ENCODE measurements around the gene CLMP. TPM values are rescaled to one million over a fixed set of nuclear protein-coding genes. Genes with fewer than 3 reads are reported as not detected.
A peak's percentile ranks its signal among the peaks of the same experiment; 100 is the strongest.

CLMP gene
- total RNA-seq, 1 experiment from 2014 or later, result 5.4 TPM

GRCh38 chr11:123161376-123162030 is 33.5 kb downstream of the CLMP start:
- DNase-seq, result no peak
- no TSS peak for BruUV-seq (replicated peaks)
- intact Hi-C loops (cut with micrococcal nuclease; ENCODE audit: unreplicated experiment), result no loop called here
- H3K4me2 ChIP-seq, result no peak overlapping the region
- CTCF ChIA-PET, result no interaction called here
- H2AFZ ChIP-seq, result no peak overlapping the region
- no peaks in the 10 kb centered on the region for H3K79me2 ChIP-seq (ENCODE audit: low read depth)
- no peaks in the 10 kb centered on the region for H3K9me3 ChIP-seq (ENCODE audit: insufficient read depth, low read depth)
- no peaks in the 10 kb centered on the region for H3K27me3 ChIP-seq (ENCODE audit: insufficient read depth, low read depth)
- peaks cover 35% of the 10 kb centered on the region for H3K4me1 ChIP-seq (replicated peaks; ENCODE audit: insufficient read depth)
- H3K4me3 ChIP-seq, result no peak overlapping the region
- H3K27ac ChIP-seq, result 0 out of 2 replicates have a peak overlapping the region, but pooled peaks have one; percentile 36
- H4K20me1 ChIP-seq (ENCODE audit: insufficient read depth), result no peaks in the 10 kb centered on the region
- no peak for TF ChIP-seq EZH2 (IDR thresholded peaks at IDR 0.05; ENCODE audit: low read depth)
- TF ChIP-seq CTCF (conservative IDR thresholded peaks at IDR 0.05), result no peak
- peaks cover 12% of the 10 kb centered on the region; the same call in 1 of the 2 replicates for H3F3A ChIP-seq (ENCODE audit: insufficient read depth, low read depth)
- no peaks in the 10 kb centered on the region for H3K9me2 ChIP-seq (ENCODE audit: insufficient read depth)
- POLR2A ChIA-PET (ENCODE audit: unreplicated experiment), result no interaction called here
- no peaks in the 10 kb centered on the region for H3K36me3 ChIP-seq (ENCODE audit: low read depth)

DNA sequence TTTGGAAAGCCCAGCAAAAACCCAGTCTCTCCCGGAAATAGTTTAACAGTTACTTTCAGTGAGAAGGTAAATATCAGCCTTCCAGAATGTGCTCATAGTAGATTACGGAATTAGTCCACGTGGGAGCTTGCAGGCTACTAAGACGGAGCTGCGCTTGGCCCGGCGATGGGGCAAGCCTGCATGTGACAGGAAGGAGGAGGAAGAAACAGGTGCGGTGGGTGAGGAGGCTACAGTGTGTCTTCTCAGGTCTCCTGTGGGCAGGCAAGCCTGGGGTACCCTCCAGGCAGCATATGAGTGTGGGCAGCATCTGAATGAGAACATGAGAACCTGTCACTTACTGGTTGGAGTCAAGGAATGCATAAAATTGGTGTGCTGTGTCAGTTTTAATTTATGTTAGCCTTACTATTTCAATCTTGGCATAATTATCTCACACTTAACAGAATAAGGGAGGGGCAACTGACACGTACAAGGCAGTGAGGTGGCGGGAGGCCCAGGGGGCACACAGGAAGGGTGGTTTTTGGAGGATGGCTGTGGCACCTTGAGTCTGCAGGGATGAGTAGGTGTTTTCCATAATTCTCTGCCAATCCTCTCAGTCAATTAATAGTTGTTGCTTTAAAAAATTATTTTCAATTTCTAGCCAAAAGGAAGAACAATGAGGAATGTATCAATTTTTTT is 35.7 kb downstream of the CLMP start:
- Histone ChIP-seq H3K27ac (peak overlapping the region; percentile 66), H3F3A (ENCODE audit: insufficient read depth, low read depth) (peaks cover 12% of the 10 kb centered on the region; the same call in 1 of the 2 replicates), H3K36me3 (ENCODE audit: low read depth) (no peaks in the 10 kb centered on the region), H2AFZ (no peak overlapping the region), H3K79me2 (ENCODE audit: low read depth) (no peaks in the 10 kb centered on the region), H3K4me2 (peak overlapping the region; percentile 46), H3K9me2 (ENCODE audit: insufficient read depth) (no peaks in the 10 kb centered on the region), H4K20me1 (ENCODE audit: insufficient read depth) (no peaks in the 10 kb centered on the region), H3K9me3 (ENCODE audit: insufficient read depth, low read depth) (no peaks in the 10 kb centered on the region), H3K27me3 (ENCODE audit: insufficient read depth, low read depth) (no peaks in the 10 kb centered on the region), H3K4me3 (no peak overlapping the region), H3K4me1 (replicated peaks; ENCODE audit: insufficient read depth) (peaks cover 35% of the 10 kb centered on the region)
- TF ChIP-seq EZH2 (IDR thresholded peaks at IDR 0.05; ENCODE audit: low read depth) (no peak), CTCF (conservative IDR thresholded peaks at IDR 0.05) (no peak)
- no peak for DNase-seq
- POLR2A ChIA-PET (ENCODE audit: unreplicated experiment), result interaction anchor here (0.7 kb wide), 1 partner anchor 479 kb away, joined by 7 read pairs; no protein-coding TSS in a partner anchor
- CTCF ChIA-PET, result no interaction called here
- BruUV-seq (replicated peaks), result no TSS peak
- intact Hi-C loops (cut with micrococcal nuclease; ENCODE audit: unreplicated experiment), result no loop called here

DNA sequence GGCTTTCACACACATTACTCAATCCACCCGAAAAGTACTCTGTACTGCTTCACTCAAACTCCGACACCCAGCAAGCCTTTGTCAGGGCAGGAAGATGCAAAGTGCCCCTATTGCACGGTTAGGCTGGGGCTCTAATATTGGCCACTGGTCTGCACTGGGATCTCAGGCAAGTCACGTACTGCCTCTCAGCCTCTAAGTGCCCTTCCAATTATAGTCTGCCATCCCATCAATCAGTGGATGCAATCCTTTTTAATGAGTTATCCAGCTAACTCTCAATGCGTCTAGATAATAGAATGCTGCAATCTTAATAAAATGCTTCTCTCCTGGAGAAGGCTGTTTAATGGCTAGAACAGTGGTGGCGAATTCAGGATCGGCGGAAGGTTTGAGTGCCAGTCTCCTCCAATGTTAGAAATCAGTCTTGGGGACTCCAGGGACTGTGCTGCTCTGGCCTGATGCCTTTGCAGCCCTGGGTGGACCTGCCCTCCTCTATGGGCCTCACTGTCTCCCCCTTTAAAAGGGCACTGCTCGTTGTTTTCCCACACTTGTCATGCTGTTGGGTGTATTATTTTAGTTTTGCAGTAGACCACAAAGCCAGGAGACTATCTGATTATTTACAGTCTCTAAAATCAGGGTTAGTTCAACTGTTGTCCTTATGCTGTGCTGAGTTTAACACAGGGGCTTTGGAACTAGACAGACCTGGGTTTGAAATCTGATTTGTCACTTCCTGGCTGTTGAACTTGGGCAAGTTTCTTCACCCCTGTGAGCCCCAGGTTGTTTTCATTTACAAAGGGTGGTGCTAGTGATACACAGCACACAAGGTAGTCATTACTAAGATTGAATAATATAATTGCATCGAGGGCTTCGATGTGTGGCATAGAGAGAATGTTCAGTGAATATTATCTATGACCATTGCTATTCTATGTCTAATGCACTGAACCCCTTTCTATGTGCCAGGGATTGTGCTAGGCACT is 36.7 kb downstream of the CLMP start:
- no peaks in the 10 kb centered on the region for H3K79me2 ChIP-seq (ENCODE audit: low read depth)
- DNase-seq, result peak in 1 of 2 experiments; percentile 61

More for the DNA sequence above, 36.7 kb downstream of the CLMP start:
- H3K4me1 ChIP-seq (replicated peaks; ENCODE audit: insufficient read depth), result peaks cover 35% of the 10 kb centered on the region
- H3K36me3 ChIP-seq (ENCODE audit: low read depth), result no peaks in the 10 kb centered on the region
- POLR2A ChIA-PET (ENCODE audit: unreplicated experiment), result no interaction called here
- no TSS peak for BruUV-seq (replicated peaks)
- intact Hi-C loops (cut with micrococcal nuclease; ENCODE audit: unreplicated experiment), result no loop called here
- peaks cover 12% of the 10 kb centered on the region; the same call in 1 of the 2 replicates for H3F3A ChIP-seq (ENCODE audit: insufficient read depth, low read depth)
- CTCF ChIA-PET, result no interaction called here
- no peaks in the 10 kb centered on the region for H3K9me2 ChIP-seq (ENCODE audit: insufficient read depth)
- peak overlapping the region; percentile 46 for H3K4me2 ChIP-seq
- no peaks in the 10 kb centered on the region for H4K20me1 ChIP-seq (ENCODE audit: insufficient read depth)
- TF ChIP-seq EZH2 (IDR thresholded peaks at IDR 0.05; ENCODE audit: low read depth), result no peak
- no peak for TF ChIP-seq CTCF (conservative IDR thresholded peaks at IDR 0.05)
- no peaks in the 10 kb centered on the region for H3K9me3 ChIP-seq (ENCODE audit: insufficient read depth, low read depth)
- H3K4me3 ChIP-seq, result no peak overlapping the region
- H3K27ac ChIP-seq, result peak overlapping the region; percentile 66
- H3K27me3 ChIP-seq (ENCODE audit: insufficient read depth, low read depth), result no peaks in the 10 kb centered on the region
- H2AFZ ChIP-seq, result no peak overlapping the region
